HG03097 (cell line): ENCODE data around the gene RICTOR.

Experiments used
- ATAC-seq: cut with Tn5 transposase; IDR thresholded peaks from one replicate; pipeline ENCODE4 v1.9.1; 2021; ENCODE audit not compliant: unreplicated experiment, low FRiP score

The RICTOR gene

DNA sequence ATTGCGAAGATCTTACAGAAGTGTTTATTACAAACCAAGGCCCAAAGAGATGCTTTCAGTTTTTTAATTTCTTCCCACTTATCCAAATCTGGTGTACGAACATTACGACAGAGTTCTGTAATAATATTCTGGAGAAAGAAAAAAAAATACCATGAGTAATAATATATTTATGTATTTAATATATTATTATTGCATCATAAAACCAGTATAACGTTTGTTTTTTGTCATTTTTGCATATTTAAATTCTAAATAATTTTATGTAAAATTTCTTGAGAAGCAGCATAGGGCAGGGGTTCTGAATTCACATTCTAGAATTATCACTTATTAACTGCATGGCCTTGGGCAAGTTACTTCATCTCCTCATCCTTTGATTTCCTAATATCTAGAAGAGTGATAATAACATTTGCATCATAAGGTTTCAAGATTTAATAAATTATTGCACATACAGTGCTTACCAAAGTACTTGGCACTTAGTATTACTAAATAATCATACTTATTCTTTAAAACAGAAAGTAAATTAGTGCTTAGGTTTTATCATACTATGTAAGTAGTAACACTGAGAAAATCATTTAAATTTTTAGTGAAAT lies 120.7 kb downstream of the RICTOR start:
- ATAC-seq, result no peak

DNA sequence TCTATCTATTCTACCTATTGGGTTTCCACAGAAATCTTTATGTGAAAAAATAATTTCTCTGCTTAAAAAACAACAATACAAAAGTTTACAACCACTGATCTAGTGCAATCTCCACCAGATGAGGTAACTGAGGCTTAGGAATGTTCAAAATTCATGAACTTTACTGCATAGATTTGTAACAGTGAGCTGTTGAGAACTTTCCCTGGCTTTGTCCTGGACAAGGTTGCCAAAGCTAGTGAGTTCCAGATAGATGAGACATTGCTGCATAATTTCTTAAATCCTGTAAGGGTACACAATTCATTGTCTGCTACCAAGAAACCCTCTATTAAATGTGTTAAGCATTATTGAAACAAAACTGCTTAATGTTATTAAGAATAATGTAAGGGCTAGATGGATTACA lies 125.7 kb downstream of the RICTOR start:
- no peak for ATAC-seq

DNA sequence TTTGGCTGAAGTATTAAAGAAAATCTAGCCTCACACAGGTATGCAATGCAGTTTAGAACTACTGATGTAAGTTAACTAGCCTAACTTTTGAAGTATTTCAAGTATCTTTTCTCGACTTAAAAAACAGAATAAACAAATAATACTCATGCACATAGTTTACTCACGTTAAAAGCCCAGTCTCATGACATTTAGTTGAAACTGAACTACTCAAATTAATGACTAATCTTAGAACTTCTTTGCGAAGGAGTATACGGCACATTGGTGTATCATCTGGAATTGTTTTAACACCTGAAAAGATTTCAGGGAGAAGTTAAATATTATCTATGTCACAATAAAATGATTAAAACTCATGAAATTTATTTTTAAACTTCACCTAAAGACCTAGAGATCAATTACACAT lies 129.9 kb downstream of the RICTOR start:
- ATAC-seq, result no peak

DNA sequence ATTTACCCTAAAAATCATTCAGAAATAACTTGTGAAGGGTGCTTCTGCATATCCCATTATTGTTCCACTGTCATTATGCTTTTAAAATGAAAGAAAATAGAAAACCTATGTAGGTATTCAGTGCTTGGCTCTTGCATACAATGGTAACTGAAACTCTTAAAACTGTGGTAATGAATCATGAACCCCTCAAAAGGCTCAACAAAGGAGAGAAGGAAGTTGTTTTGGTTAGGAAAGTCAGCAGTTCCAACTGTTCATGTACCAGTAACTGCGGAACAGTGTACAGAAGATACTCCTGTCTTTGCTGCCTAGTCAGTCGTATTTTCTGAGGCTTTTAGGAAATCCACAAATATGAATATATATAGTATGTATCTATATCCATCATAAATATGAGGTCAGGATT lies 132.3 kb downstream of the RICTOR start:
- no peak for ATAC-seq

DNA sequence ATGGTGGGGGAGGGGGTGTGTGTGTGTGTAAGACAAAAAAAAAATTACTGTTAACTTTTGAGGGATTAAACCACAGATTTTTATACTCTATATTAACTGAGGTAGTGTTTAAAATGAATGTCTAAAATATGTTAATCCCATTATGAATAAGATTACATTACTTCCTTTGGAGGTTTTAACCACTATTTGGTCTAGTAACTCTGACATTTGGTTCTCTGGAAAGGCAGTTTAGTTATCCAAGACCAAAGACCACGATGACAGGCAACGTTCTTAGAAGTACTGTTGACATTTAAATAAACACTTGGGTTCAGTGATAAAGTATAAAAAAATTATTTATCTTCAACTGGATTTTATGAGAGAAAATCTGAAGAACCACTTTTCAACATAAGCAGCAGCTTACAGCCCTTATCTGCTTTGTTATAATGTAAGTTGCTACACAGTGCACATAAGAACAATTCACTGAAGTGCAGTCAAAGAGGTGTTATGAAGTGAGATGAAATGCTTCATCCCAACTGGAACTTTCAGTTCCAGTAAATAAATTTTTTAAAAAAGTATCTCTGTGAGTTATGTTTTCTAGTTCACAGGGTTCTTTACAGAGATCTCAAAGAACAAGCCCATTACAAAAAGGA lies 133.9 kb downstream of the RICTOR start:
- ATAC-seq, result no peak

DNA sequence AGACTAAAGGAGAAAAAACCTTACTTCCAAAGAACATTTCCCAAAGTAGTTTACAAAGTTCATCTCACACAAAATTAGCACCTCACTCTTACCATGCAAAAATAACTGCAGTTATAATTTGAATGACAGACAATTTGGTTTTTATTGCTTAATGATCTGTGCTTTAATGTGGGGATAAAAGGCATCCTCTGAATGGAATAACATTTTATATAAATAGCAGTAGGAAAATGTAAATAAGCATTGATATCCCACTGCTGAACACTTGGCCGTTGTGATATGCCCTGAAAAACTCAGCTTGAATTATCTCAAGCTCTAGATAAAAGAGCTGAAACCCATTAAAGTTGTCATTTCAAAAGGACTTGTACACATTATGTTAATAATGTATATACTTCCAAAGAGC lies 135.2 kb downstream of the RICTOR start:
- ATAC-seq, result no peak

DNA sequence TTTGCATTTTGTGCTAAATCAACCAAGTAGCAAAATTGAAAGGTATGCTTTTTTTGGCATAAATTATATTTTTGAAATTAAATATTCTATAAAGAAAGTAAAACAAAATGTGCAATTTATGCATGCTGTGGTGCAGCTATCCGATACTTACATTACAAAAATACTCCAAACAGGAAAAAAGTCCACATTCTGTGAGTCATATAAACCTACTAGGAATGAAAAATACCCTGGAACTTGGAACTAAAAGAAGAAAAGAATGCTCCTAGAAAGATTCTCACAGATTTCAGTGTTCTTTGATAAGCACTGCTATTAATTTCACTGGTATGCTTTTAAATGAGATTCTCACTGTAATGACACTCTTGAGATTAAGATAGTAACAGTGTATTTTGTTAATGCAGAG lies 135.8 kb downstream of the RICTOR start:
- ATAC-seq, result no peak

DNA sequence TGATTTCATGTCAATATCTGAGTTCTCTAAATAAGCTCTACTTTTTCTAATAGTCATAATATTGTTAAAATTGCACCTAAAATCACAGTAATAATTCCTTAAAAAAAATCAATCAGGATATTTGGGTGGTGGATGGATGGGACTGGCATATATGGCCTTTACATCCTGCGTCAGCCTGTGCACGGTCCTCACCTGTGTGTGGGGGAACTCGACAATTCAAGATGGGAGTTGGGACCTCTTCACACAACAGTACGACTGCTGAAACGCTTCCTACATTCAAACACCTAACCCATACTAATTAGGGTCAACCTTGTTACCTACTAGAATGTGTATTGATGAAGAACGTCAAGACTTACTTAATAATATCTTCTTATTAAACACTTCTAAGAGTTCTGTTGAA lies 137.9 kb downstream of the RICTOR start:
- ATAC-seq, result no peak

DNA sequence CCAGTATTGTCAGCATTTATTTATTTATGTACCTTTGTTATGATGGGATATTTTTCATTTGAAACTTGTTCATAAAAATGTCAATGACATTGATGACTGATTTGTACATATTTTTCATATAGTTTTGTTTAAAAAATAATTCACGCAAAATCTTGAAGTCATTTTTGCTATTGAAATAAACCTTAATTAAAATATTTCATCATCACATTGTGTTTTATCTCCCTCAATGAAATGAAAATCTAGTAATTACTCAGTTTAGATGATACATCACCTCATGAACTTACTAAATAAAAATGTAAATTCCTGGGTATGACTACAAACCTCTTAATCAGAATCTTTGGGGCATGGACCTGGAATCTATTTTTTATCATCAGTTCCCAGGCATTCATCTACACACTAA lies 138.8 kb downstream of the RICTOR start:
- ATAC-seq, result no peak

DNA sequence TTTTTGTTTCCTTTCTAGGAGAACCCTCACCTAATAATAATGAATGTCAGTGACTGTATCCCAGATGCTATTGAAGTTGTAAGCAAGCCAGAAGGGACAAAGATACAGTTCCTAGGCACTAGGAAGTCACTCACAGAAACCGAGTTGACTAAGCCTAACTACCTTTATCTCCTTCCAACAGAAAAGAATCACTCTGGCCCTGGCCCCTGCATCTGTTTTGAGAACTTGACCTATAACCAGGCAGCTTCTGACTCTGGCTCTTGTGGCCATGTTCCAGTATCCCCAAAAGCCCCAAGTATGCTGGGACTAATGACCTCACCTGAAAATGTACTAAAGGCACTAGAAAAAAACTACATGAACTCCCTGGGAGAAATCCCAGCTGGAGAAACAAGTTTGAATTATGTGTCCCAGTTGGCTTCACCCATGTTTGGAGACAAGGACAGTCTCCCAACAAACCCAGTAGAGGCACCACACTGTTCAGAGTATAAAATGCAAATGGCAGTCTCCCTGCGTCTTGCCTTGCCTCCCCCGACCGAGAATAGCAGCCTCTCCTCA lies 141.3 kb downstream of the RICTOR start:
- ATAC-seq, result no peak

DNA sequence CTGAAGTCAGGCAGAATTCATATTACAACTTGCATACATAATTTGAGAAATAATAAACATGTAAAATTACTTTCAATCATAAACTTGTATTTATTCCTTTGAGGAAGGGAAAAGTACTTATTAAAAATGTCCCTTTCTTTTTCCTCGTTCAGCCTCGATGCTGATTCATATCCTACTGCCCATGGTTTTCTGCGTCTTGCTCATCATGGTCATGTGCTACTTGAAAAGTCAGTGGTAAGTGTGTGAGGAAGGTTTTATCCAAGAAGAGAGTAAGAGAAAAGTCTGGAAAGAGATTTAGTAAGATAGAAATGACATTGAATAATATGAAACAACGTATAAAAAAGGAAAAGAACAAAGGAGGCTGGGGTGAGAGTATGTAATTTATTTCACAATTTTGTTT lies 142.5 kb downstream of the RICTOR start:
- ATAC-seq, result no peak

DNA sequence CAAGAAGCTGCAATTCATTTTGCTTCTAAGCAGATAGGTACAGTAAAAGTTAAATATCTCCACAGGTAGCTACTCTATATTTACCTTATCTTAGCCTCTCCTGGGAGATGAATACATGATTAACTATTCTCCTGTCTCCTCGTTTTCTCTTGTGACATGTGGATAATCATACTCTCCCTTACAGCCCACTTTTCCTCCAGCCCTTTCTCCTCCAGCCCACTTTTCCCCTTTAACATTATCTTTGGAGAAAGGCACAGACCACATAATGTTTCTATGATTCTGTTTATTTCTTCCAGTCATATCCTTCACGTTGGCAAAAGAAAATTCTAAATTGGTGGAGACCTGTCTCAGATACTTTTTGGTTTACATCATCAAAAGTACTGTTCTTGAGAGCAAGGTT lies 144.4 kb downstream of the RICTOR start:
- no peak for ATAC-seq

DNA sequence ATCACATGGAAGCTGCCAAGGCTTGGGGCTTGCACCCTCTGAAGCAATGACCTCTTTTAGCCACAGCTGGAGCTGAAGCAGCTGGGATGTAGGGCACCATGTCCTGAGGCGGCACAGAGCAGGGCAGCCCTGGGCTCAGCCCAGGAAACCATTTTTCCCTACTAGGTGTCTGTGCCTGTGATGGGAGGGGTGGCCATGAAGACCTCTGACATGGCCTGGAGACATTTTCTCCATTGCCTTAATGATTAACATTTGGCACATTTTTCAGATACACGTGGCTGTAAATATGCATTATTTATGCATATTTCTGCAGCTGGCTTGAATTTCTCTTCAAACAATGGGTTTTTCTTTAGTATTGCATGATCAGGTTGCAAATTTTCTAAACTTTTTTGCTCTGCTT lies 146.7 kb downstream of the RICTOR start:
- ATAC-seq, result no peak

DNA sequence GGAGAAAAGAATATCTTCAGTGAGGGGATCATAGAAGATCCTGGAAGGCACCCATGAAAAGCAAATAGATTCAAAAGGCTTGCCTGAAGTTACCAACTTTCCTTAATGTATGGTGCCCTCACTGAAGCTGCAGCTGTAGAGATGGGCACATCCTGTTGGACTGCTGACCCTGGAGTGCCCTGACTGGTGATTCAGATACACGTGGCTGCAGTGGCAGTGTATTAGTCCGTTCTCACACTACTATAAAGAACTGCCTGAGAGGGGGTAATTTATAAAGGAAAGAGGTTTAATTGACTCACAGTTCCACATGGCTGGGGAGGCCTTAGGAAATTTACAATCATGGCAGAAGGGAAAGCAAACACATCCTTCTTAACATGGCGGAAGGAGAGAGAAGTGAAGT lies 148.1 kb downstream of the RICTOR start:
- ATAC-seq, result no peak

DNA sequence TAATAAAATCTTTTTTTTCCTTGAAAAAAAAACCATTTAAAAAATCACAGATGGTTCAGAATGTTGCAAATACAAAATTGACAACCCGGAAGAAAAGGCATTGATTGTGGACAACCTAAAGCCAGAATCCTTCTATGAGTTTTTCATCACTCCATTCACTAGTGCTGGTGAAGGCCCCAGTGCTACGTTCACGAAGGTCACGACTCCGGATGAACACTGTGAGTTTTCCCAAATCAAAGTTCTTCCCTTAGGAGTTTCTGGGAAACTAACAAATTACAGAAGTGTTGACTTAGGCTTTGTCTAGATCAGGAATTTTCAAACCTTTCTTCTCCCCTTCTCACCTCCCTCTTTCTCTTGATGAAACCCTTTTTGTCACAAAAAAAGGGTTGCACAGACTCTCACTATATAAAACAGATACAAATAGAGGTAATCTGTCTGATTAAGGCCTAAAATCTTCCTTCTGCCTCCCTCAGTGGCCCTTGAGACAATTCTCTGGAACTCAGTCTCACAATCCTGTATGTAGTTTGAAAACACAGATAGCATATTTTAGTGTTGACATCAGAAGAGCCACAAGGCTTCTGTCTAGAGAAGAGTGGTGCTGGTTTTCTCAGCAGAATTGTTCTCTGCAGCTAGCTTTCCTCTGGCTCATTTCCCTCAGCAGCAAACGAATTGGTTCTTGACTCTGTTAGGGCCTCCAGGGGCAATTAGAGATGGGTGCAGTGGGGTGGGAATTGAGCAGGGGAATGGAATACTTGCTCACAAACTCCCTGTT lies 148.9 kb downstream of the RICTOR start:
- ATAC-seq, result no peak

DNA sequence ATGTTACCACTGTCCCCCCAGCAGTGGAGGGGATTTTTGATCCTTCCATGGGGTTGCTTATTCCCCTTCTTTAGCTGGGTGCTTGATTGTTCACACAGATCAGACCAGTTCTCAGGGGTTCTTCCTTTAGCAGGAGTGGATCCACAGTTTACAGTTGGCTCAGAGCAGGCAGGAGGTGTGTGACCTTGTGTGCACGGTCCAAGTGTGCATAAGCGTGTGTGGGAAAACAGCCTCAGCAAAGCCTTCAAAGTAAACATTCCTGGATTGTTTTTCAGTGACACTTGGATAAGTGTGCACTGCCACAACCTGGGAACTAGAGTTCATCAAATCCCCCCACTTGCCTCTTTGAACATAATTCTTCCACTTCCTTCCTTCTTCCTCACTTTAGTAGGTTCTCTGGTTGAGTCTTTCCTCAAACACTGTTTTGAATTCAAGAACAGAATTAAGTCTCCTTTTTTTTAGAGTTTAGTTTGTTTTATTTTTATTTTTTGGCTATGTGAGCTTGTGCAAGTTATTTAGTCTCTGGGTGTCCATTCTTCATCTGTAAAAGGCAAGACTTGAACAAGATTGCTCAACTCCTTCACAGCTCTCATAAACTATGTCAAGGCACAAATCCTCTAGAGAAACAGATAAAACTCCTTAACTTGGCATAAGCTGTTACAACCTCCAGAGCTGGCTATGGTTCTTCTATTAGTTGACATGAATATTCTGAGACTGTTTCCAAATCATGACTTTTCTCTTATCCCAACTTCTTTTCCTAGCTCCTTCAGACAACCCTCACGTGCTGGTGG lies 150.3 kb downstream of the RICTOR start:
- no peak for ATAC-seq

DNA sequence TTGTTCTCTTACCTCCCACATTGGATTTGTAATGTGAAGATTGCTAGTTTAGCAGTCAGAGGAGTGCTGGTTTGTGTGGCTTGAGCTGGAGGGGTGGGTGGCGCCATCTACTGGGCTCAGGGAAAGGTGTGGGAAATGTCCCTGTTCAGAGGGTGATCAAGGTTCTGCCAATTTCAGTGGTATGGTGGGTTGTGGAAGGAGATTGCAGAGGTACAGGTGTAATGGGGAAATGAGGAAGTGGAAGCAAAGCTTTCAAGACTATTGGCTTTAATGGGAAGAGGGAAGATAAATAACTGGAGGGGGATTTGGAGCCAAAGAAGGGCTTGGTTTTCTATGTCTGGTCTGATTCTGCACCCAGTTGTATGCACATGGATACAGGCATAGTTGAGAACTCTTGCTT lies 152.0 kb downstream of the RICTOR start:
- ATAC-seq, result no peak

DNA sequence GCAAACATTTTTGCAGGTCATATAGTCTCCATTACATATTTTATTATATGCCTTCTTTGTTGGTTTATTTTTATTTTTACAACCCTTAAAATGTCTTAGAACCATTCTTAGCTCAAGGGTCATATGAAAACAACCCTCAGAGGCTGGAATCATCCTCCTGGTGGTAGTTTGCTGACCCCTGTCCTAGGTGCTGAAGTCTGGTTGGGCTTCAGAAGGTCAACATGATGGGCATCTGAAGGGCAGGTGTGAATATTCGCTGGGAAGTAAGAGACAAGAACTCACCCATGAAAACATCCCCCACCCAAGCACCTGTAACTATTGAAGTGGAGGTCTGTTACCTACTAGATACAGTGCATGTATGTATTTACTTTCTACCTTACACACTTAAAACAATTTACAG lies 153.0 kb downstream of the RICTOR start:
- no peak for ATAC-seq

DNA sequence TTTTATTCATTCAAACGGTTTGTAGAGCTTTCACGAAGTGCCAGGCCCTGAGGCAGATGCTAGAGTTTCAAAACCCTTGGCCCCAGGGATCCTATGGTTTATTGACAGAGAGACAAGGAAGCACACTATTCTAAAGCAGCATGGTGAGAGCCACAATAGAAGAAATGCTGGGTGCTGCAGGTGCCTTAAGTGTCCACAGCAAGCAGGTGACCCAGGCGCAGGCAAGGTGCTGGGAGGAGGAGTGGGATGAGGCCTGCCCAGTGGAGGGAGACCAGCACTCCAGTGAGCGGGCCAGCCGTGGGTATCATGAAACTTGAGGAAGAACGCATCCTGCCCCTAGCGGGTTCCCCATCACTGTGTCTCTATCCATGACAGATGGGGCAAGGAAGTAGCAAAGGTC lies 157.4 kb downstream of the RICTOR start:
- no peak for ATAC-seq

DNA sequence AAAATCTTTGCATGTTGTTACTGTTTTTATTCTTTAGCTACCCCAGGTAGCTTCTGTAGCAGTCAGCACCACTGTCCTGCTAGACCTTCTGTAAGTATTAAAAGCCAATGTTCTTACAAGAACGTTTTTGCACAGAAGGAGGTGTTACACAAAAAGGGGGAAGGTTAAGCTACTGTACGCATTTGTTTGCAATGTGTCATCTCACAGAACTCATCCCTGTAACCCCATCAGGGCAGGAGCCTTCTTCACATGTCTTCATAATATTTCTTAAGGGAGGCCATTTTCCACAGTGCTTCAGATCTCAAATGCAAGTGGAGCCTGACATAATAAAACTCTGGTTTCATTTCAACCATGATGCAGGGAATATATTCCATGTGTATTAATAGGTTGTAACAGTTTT lies 160.5 kb downstream of the RICTOR start:
- ATAC-seq, result no peak

DNA sequence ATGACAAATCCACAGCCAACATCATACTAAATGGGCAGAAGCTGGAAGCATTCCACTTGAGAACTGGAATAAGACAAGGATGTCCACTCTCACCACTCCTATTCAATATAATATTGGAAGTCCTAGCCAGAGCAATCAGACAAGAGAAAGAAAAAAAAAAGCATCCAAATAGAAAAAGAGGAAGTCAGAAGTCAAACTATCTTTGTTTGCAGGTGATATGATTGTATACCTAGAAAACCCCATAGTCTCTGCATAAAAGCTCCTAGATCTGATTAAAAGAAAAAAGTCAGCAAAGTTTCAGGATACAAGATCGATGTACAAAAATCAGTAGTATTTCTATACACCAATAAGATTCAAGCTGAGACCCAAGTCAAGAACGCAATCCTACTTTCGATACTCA lies 162.3 kb downstream of the RICTOR start:
- ATAC-seq, result no peak
